ENCODE data around the gene RERG.

DNA sequence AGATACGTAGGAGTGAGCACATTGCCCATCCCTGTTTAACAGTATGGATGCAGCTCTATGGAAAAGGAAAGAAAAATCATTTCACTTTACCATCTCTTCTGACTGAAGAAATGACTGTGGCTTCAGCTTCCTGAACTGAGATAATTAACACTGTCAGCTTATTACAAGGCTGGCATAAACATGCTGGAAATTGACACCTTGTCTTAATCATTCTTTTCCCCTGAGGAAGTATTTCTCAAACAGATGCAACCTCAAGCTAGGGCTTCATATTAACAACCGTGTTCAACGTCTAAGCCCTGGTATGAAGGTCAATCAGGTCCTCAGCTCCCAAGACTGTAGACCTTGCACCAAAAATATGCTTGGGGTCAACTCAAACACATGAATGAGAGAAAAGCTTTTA is 25.0 kb downstream of the RERG start:
- no peak for TF ChIP-seq POLR2AphosphoS5 (IDR thresholded peaks at IDR 0.05)
- TF ChIP-seq, protein P1, sequence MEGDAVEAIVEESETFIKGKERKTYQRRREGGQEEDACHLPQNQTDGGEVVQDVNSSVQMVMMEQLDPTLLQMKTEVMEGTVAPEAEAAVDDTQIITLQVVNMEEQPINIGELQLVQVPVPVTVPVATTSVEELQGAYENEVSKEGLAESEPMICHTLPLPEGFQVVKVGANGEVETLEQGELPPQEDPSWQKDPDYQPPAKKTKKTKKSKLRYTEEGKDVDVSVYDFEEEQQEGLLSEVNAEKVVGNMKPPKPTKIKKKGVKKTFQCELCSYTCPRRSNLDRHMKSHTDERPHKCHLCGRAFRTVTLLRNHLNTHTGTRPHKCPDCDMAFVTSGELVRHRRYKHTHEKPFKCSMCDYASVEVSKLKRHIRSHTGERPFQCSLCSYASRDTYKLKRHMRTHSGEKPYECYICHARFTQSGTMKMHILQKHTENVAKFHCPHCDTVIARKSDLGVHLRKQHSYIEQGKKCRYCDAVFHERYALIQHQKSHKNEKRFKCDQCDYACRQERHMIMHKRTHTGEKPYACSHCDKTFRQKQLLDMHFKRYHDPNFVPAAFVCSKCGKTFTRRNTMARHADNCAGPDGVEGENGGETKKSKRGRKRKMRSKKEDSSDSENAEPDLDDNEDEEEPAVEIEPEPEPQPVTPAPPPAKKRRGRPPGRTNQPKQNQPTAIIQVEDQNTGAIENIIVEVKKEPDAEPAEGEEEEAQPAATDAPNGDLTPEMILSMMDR (IDR thresholded peaks at IDR 0.05): no peak
- TF ChIP-seq POLR2A (IDR thresholded peaks at IDR 0.05): no peak

All from prostate gland (tissue), 2 donors.